ENCODE measurements around the gene TBX1. TPM values are rescaled to one million over a fixed set of nuclear protein-coding genes. Genes with fewer than 3 reads are reported as not detected.
"Not testable (repeated sequence)": the region's sequence is repeated elsewhere in the genome, so short reads cannot be mapped to it uniquely, and the experiment has no call there.

The TBX1 gene
- polyA plus RNA-seq, 3 donors = not detected

DNA sequence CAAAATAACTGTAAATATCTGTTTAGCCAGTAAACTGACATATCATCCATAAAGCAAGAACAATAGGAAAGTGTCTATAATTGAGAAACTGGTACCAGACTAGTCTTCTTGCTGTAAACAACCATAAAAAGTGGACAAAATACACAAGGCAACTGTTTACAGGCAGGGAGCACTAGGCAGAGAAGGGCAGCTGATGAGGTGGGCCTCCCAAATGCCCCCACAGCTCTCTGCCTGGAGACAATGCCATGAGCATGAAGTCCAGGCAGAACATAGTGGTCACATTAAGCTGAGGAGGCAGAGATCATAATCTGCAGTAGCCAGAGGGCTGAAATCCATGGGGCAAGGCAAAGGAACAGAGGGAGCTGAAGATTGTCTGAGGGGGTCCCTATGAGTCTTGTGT is 30.7 kb downstream of the TBX1 start:
- no peak overlapping the region for H3K27ac ChIP-seq (ENCODE audit: low read depth in 1 of 2, low read length in 2 of 2)
- no peak overlapping the region for H3K4me3 ChIP-seq (replicated peaks in 1 of 3; ENCODE audit: low read depth in 2 of 3, low read length in 3 of 3)
- Mint-ChIP-seq H3K27me3 (ENCODE audit: low read depth in 3 of 3) (peaks cover 0 to 3% (median 0%) of the 10 kb centered on the region in 3 donors), H3K4me1 (no peaks in the 10 kb centered on the region), H3K9me3 (peaks cover 4 to 20% (median 12%) of the 10 kb centered on the region in 7 donors), H3K4me3 (no peak overlapping the region), H3K27ac (no peak overlapping the region), H3K36me3 (no peaks in the 10 kb centered on the region)
- H3K36me3 ChIP-seq (replicated peaks in 1 of 2; ENCODE audit: control insufficient read depth in 1 of 2, insufficient read depth in 2 of 2, low read length in 2 of 2) = no peaks in the 10 kb centered on the region
- H3K9me3 ChIP-seq (replicated peaks in 1 of 2; ENCODE audit: control insufficient read depth in 1 of 2, insufficient read depth in 1 of 2, low read length in 2 of 2) = peaks cover 0 to 14% of the 10 kb centered on the region in 2 donors
- no peaks in the 10 kb centered on the region for H4K20me1 ChIP-seq (ENCODE audit: insufficient read depth, low read length)
- no peak for TF ChIP-seq CTCF (IDR thresholded peaks at IDR 0.05)
- intact Hi-C loops (cut with micrococcal nuclease) = no loop called here
- no peaks in the 10 kb centered on the region for H3K4me1 ChIP-seq (ENCODE audit: control insufficient read depth in 1 of 2, insufficient read depth in 2 of 2, low read length in 2 of 2)
- H3K79me2 ChIP-seq (ENCODE audit: insufficient read depth, low read length) = no peaks in the 10 kb centered on the region
- H3K9ac ChIP-seq (ENCODE audit: insufficient read depth, low read length, poor library complexity, severe bottlenecking) = no peak overlapping the region
- DNase-seq = no peak
- no peaks in the 10 kb centered on the region for H3K27me3 ChIP-seq (ENCODE audit: control insufficient read depth in 2 of 2, insufficient read depth in 2 of 2, low read length in 2 of 2)
- no peak overlapping the region for H3K4me2 ChIP-seq (replicated peaks; ENCODE audit: extremely low read depth, low read length, poor library complexity, severe bottlenecking)
- H2AFZ ChIP-seq (ENCODE audit: insufficient read depth, low read depth, low read length, poor library complexity, severe bottlenecking) = no peak overlapping the region

DNA sequence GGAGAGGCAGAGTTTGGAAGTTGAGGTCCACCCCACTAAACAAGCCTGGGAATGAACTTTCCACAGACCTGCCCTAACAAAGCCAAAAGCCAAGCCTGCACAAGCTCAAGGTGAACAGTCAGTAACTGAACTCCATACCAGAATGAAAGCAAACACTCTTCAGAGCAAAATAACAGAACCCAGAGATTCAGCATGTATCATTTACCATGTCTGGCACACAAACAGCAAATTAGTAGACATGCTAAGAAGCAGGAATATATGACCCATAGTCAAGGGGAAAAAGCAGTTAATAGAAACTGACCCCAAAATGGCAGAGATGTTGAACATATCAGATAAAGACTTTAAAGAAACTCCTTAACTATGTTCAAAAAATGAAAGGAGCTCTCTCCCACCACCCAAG is 31.3 kb downstream of the TBX1 start:
- Mint-ChIP-seq H3K4me3 (no peak overlapping the region), H3K27me3 (ENCODE audit: low read depth in 3 of 3) (peaks cover 0 to 3% (median 0%) of the 10 kb centered on the region in 3 donors), H3K27ac (no peak overlapping the region), H3K9me3 (peaks cover 4 to 20% (median 12%) of the 10 kb centered on the region in 7 donors), H3K36me3 (no peaks in the 10 kb centered on the region), H3K4me1 (no peaks in the 10 kb centered on the region)
- Histone ChIP-seq H3K27ac (ENCODE audit: low read depth in 1 of 2, low read length in 2 of 2) (no peak overlapping the region), H2AFZ (ENCODE audit: insufficient read depth, low read depth, low read length, poor library complexity, severe bottlenecking) (no peak overlapping the region), H3K36me3 (replicated peaks in 1 of 2; ENCODE audit: control insufficient read depth in 1 of 2, insufficient read depth in 2 of 2, low read length in 2 of 2) (no peaks in the 10 kb centered on the region), H3K4me2 (replicated peaks; ENCODE audit: extremely low read depth, low read length, poor library complexity, severe bottlenecking) (no peak overlapping the region), H3K9me3 (replicated peaks in 1 of 2; ENCODE audit: control insufficient read depth in 1 of 2, insufficient read depth in 1 of 2, low read length in 2 of 2) (peaks cover 0 to 14% of the 10 kb centered on the region in 2 donors), H3K79me2 (ENCODE audit: insufficient read depth, low read length) (no peaks in the 10 kb centered on the region), H3K27me3 (ENCODE audit: control insufficient read depth in 2 of 2, insufficient read depth in 2 of 2, low read length in 2 of 2) (no peaks in the 10 kb centered on the region), H3K4me1 (ENCODE audit: control insufficient read depth in 1 of 2, insufficient read depth in 2 of 2, low read length in 2 of 2) (no peaks in the 10 kb centered on the region), H3K9ac (ENCODE audit: insufficient read depth, low read length, poor library complexity, severe bottlenecking) (no peak overlapping the region), H4K20me1 (ENCODE audit: insufficient read depth, low read length) (no peaks in the 10 kb centered on the region), H3K4me3 (replicated peaks in 1 of 3; ENCODE audit: low read depth in 2 of 3, low read length in 3 of 3) (no peak overlapping the region)
- DNase-seq = no peak
- intact Hi-C loops (cut with micrococcal nuclease) = no loop called here
- TF ChIP-seq CTCF (IDR thresholded peaks at IDR 0.05) = no peak

DNA sequence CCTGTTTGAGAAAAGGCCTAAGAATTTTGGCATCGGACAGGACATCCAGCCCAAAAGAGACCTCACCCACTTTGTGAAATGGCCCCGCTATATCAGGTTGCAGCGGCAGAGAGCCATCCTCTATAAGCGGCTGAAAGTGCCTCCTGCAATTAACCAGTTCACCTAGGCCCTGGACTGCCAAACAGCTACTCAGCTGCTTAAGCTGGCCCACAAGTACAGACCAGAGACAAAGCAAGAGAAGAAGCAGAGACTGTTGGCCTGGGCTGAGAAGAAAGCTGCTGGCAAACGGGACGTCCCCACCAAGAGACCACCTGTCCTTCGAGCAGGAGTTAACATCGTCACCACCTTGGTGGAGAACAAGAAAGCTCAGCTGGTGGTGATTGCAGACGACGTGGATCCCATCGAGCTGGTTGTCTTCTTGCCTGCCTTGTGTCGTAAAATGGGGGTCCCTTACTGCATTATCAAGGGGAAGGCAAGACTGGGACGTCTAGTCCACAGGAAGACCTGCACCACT is 31.9 kb downstream of the TBX1 start:
- H3K27me3 ChIP-seq (ENCODE audit: control insufficient read depth in 2 of 2, insufficient read depth in 2 of 2, low read length in 2 of 2); DNase-seq; H3K4me3 ChIP-seq (replicated peaks in 1 of 3; ENCODE audit: low read depth in 2 of 3, low read length in 3 of 3); H3K36me3 ChIP-seq (replicated peaks in 1 of 2; ENCODE audit: control insufficient read depth in 1 of 2, insufficient read depth in 2 of 2, low read length in 2 of 2); H3K27me3 Mint-ChIP-seq (ENCODE audit: low read depth in 3 of 3); H3K4me2 ChIP-seq (replicated peaks; ENCODE audit: extremely low read depth, low read length, poor library complexity, severe bottlenecking); H3K4me1 Mint-ChIP-seq; H3K36me3 Mint-ChIP-seq; H3K27ac ChIP-seq (ENCODE audit: low read depth in 1 of 2, low read length in 2 of 2); H3K4me3 Mint-ChIP-seq; H3K27ac Mint-ChIP-seq; H3K9ac ChIP-seq (ENCODE audit: insufficient read depth, low read length, poor library complexity, severe bottlenecking); H3K79me2 ChIP-seq (ENCODE audit: insufficient read depth, low read length); intact Hi-C loops (cut with micrococcal nuclease); H2AFZ ChIP-seq (ENCODE audit: insufficient read depth, low read depth, low read length, poor library complexity, severe bottlenecking); H3K4me1 ChIP-seq (ENCODE audit: control insufficient read depth in 1 of 2, insufficient read depth in 2 of 2, low read length in 2 of 2); H4K20me1 ChIP-seq (ENCODE audit: insufficient read depth, low read length): not testable (repeated sequence)
- 98% methylated on average over 6 of the region's 13 CpGs for WGBS (ENCODE audit: insufficient coverage)
- peaks cover 0 to 14% of the 10 kb centered on the region in 2 donors for H3K9me3 ChIP-seq (replicated peaks in 1 of 2; ENCODE audit: control insufficient read depth in 1 of 2, insufficient read depth in 1 of 2, low read length in 2 of 2)
- peaks cover 4 to 20% (median 12%) of the 10 kb centered on the region in 7 donors for H3K9me3 Mint-ChIP-seq

Measured in CD14-positive monocyte (primary cell).